HG03378 (cell line): ENCODE results near the gene STARD10.

Source experiments
- ATAC-seq: cut with Tn5 transposase; IDR thresholded peaks from one replicate; pipeline ENCODE4 v1.9.1; 2021; ENCODE audit warnings: mild to moderate bottlenecking, moderate library complexity; ENCODE audit not compliant: unreplicated experiment

The STARD10 gene

DNA sequence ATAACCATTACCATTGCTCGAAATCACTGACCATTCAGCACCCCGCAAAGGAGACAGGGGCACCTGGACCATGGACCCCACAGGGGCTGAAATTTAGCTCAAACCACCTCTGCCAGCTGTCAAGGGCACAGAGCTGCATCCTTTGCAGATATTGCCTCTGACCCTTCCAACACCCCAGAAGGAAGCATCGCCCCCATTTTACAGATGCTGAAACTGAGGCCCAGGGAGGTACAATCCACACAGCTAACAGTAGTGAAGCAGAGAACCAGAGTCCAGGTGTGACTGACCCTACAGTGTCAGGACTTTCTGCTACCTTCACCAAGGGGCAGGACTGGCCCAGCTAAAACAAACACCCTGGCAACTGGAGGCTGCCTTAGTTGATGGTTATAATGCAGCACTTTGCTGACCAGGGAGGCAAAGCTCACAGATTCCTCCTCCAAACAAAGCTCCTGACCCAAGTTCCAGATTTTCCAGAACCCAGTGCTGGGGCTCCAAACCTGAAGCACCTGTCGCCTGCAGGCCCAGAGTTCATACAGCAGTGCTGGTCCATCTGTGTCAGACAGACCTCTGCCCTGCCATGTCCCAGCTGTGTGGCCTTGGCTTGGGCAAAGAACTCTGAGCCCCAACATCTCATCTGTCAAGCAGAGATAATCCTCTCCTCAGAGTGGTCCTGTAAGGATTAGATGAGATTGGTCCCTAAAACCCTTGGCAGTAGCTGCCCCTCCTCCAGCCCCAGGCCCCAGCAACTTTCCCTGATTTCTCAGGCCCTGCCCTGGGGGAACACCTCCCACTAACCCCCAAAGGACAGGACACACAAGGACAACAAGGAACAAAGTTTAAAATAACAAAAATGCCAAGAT, 26.4 kb downstream of the STARD10 start:
- ATAC-seq: no peak

DNA sequence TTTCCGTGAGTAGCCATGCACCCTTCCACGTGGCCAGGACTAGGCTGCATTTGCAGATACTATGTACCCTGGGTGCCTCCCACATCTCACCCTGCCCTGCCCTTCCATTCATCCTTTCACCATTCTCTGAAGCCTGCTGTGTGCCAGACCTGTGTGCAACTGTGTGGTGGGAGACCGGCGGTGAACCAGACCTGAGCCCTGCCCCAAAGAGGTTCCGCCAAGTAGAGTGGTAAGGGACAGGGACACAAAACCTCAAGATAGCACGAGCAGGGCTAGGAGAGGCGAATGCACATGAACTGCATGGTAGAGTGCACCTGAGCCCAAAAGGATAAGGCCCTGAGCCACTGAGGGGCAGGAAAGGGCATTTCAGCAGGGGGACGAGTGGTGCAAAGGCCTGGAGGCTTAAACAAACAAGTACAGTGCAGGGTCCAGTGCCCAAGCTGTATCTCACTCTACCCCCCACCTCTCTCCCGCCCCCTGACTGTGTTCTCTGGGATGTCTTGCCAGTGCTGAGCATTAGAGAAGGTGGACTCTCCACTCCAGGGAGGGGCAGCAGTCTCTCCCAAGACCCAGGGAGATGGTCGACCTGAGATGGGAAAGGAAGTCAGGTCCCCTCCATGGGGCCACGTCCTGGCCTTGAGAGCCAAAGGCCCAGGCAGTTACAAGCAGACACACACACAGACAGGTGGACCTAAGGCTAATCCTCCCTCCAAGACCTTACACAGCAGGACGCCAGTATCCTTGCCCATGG, 27.5 kb downstream of the STARD10 start:
- no peak for ATAC-seq

DNA sequence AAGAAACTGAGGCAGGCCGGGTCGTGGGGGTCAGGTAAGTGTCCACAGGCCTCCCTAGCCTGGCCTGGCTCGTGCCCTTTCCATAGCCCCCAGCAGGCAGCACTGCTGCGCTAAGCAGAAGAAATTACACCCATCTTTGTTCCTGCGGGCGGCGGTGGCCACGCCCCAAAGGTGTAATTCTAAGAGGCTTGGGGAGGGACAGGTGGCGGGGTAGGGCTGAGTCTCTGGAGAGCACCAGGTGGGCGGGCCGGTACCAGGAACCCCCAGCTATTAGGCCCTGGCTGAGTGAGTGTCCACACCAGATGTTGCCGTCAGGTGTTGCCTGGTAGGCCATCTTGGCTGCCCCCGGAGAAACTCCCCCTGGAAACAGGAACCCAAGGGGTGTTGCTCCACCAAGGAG, 29.3 kb downstream of the STARD10 start:
- no peak for ATAC-seq

DNA sequence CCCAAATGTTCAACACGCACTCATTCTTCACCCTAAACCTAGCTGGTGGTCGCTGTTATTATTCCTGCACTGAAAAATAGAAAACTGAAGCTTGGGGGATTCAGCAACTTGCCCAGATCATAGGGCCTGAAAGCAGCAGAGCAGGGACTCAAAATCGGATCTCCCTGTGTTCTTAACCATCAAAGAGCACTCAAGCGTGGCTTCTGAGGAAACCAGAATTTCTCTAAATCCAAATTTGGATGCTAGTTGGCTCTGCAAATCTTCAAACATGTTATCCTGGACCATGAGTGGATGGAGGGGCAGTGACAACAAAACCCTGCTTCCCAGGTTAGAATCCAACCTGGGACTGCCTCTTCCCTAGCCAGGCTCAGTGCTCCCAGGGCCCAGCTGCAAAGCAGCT, 30.0 kb downstream of the STARD10 start:
- ATAC-seq: no peak

DNA sequence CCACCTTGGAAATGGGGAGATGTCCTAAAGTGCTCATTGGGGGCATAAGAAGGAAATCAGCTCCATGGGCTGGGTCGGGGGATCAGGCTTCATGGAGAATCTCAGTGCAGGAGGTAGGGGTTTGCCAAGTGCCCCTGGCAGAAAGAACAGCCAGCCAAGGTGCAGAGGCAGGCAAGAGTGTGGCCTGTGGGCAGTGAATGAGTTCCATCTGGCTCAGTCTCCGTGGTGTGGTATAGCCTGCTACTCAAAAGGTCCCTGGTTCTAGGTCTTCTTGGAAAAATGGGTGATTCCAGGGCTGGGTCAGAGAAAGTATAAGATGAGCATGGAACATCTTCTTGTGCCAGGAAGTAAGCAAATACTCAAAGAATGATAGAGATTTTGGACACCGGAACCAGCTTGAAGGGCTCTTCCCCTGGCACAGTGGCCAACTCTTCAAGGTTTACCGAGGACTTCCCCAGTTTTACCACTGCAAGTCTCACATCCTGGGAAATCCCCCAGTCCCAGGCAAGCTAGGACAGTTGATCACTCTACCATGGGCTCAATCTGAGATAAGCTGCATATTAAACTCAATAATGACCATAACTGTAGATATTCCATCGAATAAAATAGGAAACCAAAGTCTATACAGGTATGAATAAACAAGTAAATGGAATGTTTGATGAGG, 31.1 kb downstream of the STARD10 start:
- ATAC-seq: no peak

DNA sequence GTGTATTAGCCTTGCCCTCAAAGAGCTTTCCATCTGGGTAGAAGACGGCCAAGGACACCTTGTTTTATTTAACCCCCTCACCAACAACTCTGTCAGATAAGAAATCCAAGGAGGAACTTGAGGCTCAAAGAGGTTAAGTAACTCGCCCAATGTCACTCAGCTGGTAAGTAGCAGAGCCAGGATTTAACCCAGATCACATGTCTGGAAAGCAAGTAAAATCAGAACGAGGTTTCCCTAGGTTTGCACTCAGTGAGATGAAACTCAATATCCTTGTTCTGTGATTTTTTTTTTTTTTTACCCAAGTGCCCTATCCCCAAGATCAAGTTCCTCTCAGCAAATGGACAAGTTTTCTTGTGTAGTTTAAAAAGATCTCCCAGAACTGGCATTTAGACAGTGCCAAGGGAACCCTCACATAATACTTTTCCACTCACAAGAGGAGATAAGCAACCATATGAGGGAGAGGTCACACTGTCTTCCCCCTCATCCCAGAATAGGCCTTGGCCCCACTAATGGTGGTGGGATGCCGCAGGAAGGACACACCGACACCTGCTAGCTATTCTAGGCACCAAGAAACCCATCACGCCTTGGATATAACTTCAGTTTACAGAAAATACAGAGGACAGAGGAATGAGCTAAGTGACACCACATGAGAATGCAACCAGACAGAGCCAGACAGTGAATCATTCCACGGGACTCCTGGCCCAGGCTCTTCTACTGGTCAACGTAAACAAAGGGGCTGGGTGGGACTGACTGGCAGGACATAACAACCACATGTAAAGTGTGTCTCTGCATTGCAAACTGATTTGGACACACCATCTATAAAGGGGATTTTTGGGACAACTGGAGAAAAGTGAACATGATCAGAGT, 33.1 kb downstream of the STARD10 start:
- ATAC-seq: no peak

DNA sequence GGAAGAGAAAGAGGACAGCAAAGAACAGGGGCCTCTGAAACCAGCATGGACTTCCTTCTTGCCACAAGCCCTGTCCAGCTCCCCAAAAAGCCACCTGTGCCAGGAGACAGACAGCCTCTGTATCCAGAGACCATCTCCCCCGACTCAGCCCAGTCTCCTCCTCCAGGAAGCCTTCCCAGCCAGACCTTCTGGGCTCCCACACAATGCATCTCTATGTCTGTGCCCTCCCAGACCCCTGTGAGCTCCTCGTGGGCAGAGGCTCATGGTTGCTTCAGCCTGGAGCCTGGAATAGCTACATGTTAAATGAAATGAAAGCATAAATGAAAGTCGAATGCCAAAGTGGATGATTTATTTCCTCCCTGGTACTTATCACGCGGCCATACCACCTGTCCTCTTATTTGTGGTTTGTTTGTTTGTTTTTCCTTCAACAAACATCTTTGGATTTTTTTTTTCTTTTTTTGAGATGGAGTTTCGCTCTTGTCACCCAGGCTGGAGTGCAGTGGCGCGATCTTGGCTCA, 34.3 kb downstream of the STARD10 start:
- no peak for ATAC-seq

DNA sequence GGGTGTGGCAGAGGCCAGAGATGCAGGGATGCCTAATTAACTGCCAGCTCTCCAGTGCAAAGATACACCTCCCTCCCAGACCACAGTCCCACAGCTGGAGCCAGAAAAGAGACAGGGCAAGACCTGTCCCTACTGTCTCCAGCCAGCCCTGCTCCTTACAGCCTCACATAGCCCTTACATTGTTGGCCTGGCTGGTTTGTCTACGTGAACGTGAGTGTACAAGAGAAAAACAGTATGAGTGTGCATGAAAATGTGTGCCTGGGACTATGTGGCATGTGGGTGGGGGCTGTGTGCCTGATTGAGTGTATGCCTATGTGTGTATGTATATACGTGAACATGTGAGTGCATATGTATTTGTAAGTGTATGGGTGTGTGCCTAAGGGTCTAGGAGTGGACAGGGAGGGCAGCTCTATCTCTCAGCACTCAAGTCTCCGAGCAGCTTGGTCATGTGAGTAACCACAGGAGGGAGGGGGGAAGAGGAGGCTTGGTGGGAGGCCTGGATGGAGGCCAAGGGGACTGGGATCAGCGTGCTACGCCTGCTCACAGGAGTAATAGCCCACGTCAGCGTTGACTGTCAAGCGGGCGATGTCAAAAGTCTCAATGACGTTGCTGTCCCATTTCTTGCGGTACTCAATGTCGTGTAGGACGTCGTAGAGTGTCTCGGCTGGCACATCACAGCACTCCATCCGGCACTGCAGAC, 35.0 kb downstream of the STARD10 start:
- no peak for ATAC-seq

DNA sequence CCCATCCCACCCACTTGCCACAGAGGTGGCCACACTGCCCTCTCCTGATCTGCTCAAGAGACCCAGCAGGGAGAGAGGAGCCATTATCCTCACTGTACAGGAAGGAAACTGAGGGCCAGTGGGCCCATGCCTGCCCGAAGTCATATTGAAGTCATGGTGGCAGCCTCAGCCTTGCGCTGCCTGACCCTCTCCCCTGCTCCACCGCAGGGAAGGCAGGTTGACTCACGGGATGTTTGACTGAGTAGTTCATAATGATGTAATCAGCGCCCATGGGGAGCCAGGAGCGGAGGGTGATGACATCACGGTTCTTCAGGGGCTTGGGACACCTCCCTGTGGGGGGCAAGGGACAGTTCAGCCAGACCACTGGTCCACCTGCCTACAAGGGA, 35.5 kb downstream of the STARD10 start:
- ATAC-seq: no peak

DNA sequence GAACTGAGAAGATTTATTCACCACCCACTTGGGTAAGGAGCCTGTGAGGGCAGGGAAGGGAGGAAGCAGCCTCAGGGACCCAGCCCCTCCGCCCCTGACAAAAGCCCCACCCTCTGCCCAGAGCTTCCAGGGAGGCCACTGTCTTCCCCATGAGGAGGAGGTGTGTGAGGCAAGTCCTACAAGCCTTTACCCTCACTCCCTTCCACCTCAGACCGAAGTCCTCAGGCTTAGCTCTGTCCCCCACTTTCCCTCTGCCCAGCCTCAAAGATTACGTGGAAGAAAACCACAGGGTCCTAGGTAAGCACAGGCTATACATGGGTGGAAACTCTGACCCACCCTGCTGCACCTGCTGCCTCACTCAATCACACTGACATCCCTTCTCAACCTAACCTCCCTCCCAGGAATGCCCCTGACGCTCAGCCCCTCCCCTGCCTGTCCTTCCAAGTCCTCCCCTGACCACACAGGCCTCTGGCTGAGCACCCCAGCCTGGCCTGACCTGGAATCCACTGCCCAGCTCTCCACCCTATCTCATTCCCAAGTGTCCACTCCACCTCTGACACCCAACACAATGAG, 38.0 kb downstream of the STARD10 start:
- no peak for ATAC-seq

DNA sequence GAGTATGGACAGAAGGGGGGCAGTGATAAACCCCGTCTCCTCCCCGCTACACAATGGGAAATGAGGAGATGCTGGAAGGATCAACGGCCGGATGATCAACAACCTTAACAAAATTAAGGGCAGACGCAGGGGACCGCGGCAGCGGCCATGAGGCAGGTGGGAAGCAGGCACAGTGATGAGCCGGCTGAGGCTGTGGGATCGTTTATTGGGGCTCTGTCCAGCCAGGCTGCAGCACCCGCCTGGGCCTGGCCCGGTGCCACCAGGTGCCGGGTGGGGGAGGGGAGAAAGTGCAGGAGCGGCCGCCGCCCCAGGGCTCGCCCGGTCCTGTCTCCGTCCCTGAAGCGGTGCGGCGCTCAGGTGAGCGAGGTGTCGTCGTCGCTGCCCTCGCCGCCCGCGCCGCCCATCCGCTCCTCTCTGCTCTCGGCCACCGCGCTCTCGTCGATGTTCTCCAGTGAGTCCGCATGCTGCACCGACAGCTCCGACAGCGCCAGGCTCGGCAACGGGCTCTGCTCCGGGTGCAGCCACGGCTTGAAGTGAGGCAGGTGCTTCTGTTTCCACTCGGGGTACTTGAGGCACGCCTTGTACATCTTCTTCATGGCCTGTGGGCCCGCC, 39.2 kb downstream of the STARD10 start:
- no peak for ATAC-seq

DNA sequence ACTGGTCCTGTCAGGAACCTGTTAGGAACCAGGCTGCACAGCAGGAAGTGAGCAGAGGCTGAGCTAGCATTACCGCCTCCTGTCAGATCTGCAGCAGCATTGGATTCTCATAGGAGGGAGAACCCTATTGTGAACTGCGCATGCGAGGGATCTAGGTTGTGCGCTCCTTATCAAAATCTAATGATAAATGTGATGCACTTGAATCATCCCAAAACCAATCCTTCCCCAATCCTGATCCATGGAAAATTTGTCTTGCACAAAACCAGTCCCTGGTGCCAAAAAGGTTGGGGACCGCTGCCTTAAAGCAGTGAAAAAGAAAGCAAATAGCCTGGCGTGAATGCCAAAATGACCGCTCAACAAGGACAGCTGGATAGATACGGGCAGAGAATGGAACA, 39.7 kb downstream of the STARD10 start:
- ATAC-seq: no peak

DNA sequence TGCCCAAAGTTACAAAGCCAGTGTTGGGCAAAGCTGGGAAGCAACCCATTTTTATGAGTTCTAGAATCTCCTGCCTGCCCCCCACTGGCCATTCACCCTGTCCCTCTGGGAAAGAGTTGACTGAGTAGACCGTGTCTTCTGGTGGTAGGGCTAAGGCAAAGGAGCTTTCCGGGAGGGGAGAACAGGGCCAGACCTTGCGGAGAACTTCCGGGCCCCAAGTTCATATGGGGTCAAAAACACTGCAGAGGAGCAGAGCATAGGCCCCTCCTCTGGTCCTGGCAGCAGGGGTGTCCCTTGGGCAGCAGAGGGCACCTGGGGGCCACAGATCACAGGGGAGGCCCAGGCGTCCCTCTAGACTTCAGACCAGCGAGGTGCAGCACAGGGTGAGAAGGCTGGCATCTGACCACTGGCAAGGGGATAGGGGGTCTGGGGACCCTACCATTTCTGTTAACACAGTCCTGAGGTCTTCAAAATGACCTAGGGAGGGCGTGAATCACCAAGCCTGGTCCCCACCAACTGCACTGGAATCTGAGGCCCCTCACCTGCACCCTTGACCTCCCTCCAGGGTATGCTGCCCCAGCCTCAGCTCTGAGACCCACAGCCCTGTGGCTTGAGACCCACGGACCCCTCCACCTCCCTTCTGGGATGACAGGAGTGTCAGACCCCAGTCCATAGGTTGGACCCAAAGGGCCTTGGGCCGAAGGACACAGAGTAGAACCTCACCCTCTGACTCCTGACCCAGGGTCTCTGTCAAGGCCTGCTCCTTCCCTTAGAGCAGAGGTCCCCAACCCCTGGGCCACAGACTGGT, 40.3 kb downstream of the STARD10 start:
- ATAC-seq: no peak

DNA sequence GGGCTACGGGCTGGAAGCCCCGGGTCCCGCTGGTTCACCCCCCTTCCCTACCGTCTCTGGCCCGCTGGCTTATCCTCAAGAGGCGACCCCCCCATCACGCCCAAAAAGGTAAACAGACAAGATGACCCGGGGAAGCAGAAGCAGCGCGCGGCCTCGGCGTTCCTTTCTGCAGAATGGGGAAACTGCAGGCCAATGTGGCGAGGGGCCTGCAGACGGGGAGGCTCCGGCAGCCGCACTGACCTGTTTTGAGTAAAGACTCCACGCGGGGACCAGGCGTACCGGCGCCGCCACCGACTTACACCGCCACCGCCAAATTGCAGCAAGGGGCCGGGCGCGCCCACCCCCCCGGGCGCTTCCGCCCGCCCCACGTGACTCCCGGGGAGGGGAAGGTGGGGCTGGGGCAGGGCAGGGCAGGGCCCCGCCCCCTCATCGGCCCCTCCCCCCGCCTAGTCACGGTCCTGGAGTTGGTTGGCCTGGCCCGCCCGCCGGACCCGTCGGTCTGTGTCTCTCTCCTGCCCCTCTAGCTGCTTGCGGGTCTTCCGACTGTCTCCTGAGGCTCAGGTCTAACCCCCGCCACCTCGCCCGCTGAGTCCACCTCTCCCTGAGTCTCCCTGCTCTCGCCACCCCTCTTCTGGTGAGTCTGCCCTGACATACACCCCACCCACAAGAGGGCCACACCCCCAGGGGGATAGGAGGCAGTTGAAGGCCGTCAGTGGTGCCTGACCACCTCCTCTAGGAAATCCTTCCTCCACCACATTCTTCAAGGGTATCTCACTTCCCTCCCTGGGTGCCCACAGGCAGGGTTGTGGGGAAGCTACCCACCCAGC, 41.5 kb downstream of the STARD10 start, which contains the start of gene ARAP1:
Gene ARAP1 (minus strand): TSS at position 321 of the 827 bp plus-strand sequence. CDS start 25,280 bp downstream, outside the sequence.
- ATAC-seq: no peak

DNA sequence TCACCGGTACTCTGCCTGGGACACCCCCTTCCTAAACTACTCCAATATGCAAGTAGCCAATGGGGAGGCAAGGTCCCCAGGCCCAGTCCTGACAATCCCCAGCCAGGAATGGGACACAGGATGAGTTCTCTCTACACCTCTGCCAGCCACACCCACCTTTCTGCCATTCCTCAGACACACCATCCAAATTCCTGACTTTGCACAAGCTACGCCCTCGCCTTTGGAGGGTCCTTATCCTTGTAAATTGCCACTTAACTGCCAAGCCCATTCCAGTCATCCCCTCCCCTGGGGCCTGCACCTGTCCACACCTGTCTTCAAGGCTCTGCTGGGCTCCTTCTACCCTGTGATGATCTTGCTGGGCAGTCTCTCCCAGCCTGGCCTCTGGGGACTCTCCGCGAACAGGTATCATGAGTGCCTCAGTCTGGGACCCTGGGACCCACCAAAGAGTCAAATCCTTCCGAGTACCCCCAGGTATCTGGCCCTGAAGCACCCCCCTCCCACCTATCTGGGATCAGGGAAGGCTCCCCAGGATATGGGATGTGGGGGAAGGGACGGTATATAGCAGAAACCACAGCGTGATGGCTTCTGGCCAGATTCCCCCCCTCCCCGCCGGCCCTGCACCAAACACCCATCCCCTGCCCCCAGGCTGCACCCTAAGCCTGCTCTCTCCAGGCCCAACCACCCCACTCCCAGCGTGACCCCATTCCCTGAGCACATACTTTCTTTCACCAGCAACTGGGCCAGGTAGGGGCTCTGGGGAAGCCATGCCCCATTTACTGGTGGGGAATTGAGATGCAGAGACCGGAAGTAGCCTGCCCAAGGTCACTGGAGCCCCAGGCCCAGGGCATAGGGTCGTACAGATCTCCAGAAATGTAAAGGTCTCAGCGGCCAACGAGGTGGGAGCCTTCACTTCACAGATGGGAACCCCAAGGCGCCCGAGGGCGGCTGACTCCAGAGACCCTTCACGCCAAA, 42.4 kb downstream of the STARD10 start:
- no peak for ATAC-seq

DNA sequence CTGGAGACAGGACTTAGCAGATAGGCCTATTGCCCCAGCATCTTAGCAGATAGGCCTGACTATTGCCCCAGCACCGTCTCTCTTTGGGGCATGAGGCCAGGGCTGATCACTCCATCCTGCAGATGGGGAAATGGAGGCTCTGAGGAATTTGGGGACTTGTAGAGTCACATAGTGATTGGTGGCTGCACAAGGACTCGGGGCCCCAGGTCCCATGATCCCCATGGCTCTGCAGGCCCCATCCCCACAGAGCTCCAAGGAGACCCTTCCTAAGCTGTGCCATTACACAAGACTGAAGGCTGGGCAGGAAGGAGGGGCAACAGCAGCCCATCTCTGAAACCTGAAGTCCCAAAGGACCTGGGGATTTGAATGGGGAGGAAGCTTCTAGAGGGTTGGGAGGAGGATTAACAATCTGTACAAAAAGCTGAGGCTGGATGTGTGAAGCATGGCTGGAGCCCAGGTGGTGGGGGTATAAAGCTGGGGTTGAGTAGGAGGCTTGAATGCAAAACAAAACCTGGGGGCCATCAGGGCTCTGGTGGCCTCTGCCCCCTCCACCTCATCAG, 43.2 kb downstream of the STARD10 start:
- ATAC-seq: no peak
